Stomach (tissue), 4 donors: Measurements from ENCODE around the gene CEP20.

ENCODE experiments used
- EP300 ChIP-seq: sonication (generic); formaldehyde crosslinking; IDR thresholded peaks from one replicate; pipeline ENCODE4 v1.6.1; 2017; ENCODE audit warnings: antibody characterized with exemption
- POLR2A ChIP-seq, 4 donors: fragments of 450-650 bp; IDR thresholded peaks; one replicate each; pipeline ENCODE4 v1.6.1; 2016; ENCODE audit warnings: antibody characterized with exemption in 4 of 4, control low read depth in 2 of 4, mild to moderate bottlenecking in 1 of 4, moderate library complexity in 1 of 4
- TF ChIP-seq, protein P1 (sequence below), 7 experiments: fragments of 450-650 bp in 4 of 7; fragments of 200-600 bp in 3 of 7; sonication (generic) in 3 of 7; IDR thresholded peaks; one replicate each; pipeline ENCODE4 v1.5.1; 2016 to 2019; ENCODE audit warnings: antibody characterized with exemption in 7 of 7, control low read depth in 2 of 7, mild to moderate bottlenecking in 1 of 7

DNA sequence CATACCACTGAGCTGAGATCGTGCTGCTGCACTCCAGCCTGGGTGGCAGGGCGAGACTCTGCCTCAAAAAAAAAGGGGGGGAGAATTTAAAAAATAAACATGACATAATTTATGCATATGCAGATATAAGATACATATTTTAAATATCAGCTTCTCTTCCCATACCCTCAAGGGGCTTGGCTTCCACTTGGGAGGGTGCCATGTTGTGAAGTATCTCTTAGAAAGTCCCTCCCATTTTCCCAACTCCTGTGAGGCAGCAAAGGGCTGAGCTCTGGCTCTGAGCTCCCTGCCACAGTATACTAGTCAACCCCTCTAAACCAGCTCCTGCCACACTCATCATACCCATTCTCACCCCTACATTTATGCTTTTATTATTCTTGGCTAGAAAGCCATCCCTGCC, 71.0 kb downstream of the CEP20 start:
- TF ChIP-seq, protein P1, sequence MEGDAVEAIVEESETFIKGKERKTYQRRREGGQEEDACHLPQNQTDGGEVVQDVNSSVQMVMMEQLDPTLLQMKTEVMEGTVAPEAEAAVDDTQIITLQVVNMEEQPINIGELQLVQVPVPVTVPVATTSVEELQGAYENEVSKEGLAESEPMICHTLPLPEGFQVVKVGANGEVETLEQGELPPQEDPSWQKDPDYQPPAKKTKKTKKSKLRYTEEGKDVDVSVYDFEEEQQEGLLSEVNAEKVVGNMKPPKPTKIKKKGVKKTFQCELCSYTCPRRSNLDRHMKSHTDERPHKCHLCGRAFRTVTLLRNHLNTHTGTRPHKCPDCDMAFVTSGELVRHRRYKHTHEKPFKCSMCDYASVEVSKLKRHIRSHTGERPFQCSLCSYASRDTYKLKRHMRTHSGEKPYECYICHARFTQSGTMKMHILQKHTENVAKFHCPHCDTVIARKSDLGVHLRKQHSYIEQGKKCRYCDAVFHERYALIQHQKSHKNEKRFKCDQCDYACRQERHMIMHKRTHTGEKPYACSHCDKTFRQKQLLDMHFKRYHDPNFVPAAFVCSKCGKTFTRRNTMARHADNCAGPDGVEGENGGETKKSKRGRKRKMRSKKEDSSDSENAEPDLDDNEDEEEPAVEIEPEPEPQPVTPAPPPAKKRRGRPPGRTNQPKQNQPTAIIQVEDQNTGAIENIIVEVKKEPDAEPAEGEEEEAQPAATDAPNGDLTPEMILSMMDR (IDR thresholded peaks at IDR 0.05), result no peak
- TF ChIP-seq EP300 (no peak), POLR2A (IDR thresholded peaks at IDR 0.05) (no peak)
